Measurements from ENCODE around the gene USP37.

The USP37 gene

GRCh38 chr2:218471036-218471435, 97.1 kb downstream of the USP37 start:
- no peak for DNase-seq

GRCh38 chr2:218470448-218470847, 97.7 kb downstream of the USP37 start:
- no peak for DNase-seq

- peak; percentile 8 to 29 for DNase-seq
These were observed 102.0 kb downstream of the USP37 start for GRCh38 chr2:218465987-218466633.

- no peak for DNase-seq
These were observed 109.6 kb downstream of the USP37 start for GRCh38 chr2:218458598-218458997.

- no peak for DNase-seq
These were observed 111.3 kb downstream of the USP37 start for GRCh38 chr2:218456849-218457248.

GRCh38 chr2:218452079-218452478, 116.1 kb downstream of the USP37 start:
- no peak for DNase-seq

- DNase-seq, result no peak
These were observed 119.2 kb downstream of the USP37 start for GRCh38 chr2:218448934-218449333.

- DNase-seq, result no peak
These were observed 121.1 kb downstream of the USP37 start for GRCh38 chr2:218447072-218447471.

GRCh38 chr2:218446547-218446946, 121.6 kb downstream of the USP37 start:
- DNase-seq, result no peak

GRCh38 chr2:218445602-218446001, 122.5 kb downstream of the USP37 start:
- DNase-seq, result no peak

GRCh38 chr2:218444692-218445357, 123.3 kb downstream of the USP37 start:
- no peak for DNase-seq

- no peak for DNase-seq
These were observed 129.6 kb downstream of the USP37 start for GRCh38 chr2:218438596-218438995.

- DNase-seq, result no peak
These were observed 130.2 kb downstream of the USP37 start for GRCh38 chr2:218437969-218438368.

GRCh38 chr2:218436992-218437391, 131.2 kb downstream of the USP37 start:
- no peak for DNase-seq

- no peak for DNase-seq
These were observed 132.9 kb downstream of the USP37 start for GRCh38 chr2:218435003-218435982.

GRCh38 chr2:218434456-218434855, 133.7 kb downstream of the USP37 start:
- DNase-seq, result no peak

- no peak for DNase-seq
These were observed 135.3 kb downstream of the USP37 start for GRCh38 chr2:218432676-218433365.

- DNase-seq, result no peak
These were observed 136.3 kb downstream of the USP37 start for GRCh38 chr2:218431878-218432277.

GRCh38 chr2:218430721-218431120, 137.4 kb downstream of the USP37 start:
- no peak for DNase-seq

- DNase-seq, result no peak
These were observed 138.0 kb downstream of the USP37 start for GRCh38 chr2:218429911-218430692.

GRCh38 chr2:218428846-218429558, 139.1 kb downstream of the USP37 start:
- DNase-seq, result no peak

Measured in NCI-H526 (cell line).